B cell (primary cell): ENCODE measurements around the gene KLHL25. TPM values are rescaled to one million over a fixed set of nuclear protein-coding genes. Genes with fewer than 3 reads are reported as not detected.

Experiments
- ATAC-seq: fragments of 200-7000 bp; cut with Tn5 transposase; one replicate; pipeline ENCODE4 v1.10.0; 2021; ENCODE audit warnings: low read depth, mild to moderate bottlenecking, moderate number of reproducible peaks, moderate library complexity
- CTCF ChIA-PET: fragments of 350-600 bp; sonication (Branson Sonifier 250); formaldehyde crosslinking; loops from one replicate; lab custom pipeline; 2021; ENCODE audit warnings: antibody characterized with exemption, inconsistent platforms; lab: Charles Lee
- POLR2A ChIA-PET: fragments of 350-600 bp; sonication (Branson Sonifier 250); formaldehyde crosslinking; loops from one replicate; lab custom pipeline; 2021; ENCODE audit warnings: antibody characterized with exemption; lab: Charles Lee
- DNase-seq: peaks from one replicate; pipeline ENCODE4 v3.0.0; 2013
- H2AFZ ChIP-seq: 2 replicates; pipeline ENCODE4 v1.6.1; 2012; ENCODE audit warnings: mild to moderate bottlenecking, low read depth, low read length; ENCODE audit not compliant: insufficient read depth, poor library complexity, severe bottlenecking
- H3K27ac ChIP-seq, 2 donors: 1 replicate in 1 of 2; 2 replicates in 1 of 2; pipeline ENCODE4 v1.5.1; 2012 to 2013; ENCODE audit warnings: low read length in 2 of 2, mild to moderate bottlenecking in 2 of 2, moderate library complexity in 1 of 2
- H3K27me3 ChIP-seq, 4 experiments: fragments of 200-600 bp in 1 of 4; sonication (generic) in 1 of 4; replicated peaks in 1 of 4; 1 replicate in 2 of 4; 2 replicates in 2 of 4; pipeline versions ENCODE4 v1.6.1 to v1.7.0; 2013 to 2016; ENCODE audit warnings: low read length in 3 of 4, mild to moderate bottlenecking in 2 of 4, mixed read lengths in 1 of 4, moderate library complexity in 1 of 4; ENCODE audit not compliant: insufficient read depth in 4 of 4, control insufficient read depth in 3 of 4; ENCODE audit errors: control extremely low read depth in 1 of 4
- H3K36me3 ChIP-seq, 2 experiments: replicated peaks in 1 of 2; 1 replicate in 1 of 2; 2 replicates in 1 of 2; pipeline versions ENCODE4 v1.6.1 to v1.7.1; 2013; ENCODE audit warnings: low read length in 1 of 2; ENCODE audit not compliant: insufficient read depth in 2 of 2, control insufficient read depth in 1 of 2; ENCODE audit errors: control extremely low read depth in 1 of 2, extremely low read depth in 1 of 2
- H3K4me1 ChIP-seq, 2 donors: fragments of 200-600 bp in 1 of 2; sonication (generic) in 1 of 2; 1 replicate in 1 of 2; 2 replicates in 1 of 2; pipeline versions ENCODE4 v1.5.1 to v1.6.1; 2013 to 2017; ENCODE audit warnings: low read length in 2 of 2; ENCODE audit not compliant: control insufficient read depth in 2 of 2, insufficient read depth in 2 of 2
- H3K4me2 ChIP-seq: replicated peaks from 2 replicates; pipeline ENCODE3; 2012; ENCODE audit warnings: mild to moderate bottlenecking, low read depth, low read length; ENCODE audit not compliant: poor library complexity, severe bottlenecking
- H3K4me3 ChIP-seq, 5 experiments: fragments of 200-600 bp in 1 of 5; sonication (generic) in 1 of 5; 1 replicate in 3 of 5; 2 replicates in 2 of 5; pipeline versions ENCODE4 v1.5.1 to v1.7.0; 2011 to 2016; ENCODE audit warnings: low read length in 4 of 5, mild to moderate bottlenecking in 4 of 5, low read depth in 2 of 5, control low read depth in 1 of 5, moderate library complexity in 1 of 5; ENCODE audit not compliant: insufficient read depth in 1 of 5; ENCODE audit errors: control extremely low read depth in 1 of 5, extremely low read depth in 1 of 5
- H3K79me2 ChIP-seq: fragments of 200-600 bp; sonication (generic); one replicate; pipeline ENCODE4 v1.6.0; 2016; ENCODE audit warnings: low read length; ENCODE audit not compliant: control insufficient read depth, insufficient read depth
- H3K9ac ChIP-seq: fragments of 200-600 bp; sonication (generic); 2 replicates; pipeline ENCODE4 v1.6.1; 2017; ENCODE audit warnings: mild to moderate bottlenecking, low read length, moderate library complexity
- H3K9me3 ChIP-seq, 3 donors: one replicate each; pipeline versions ENCODE4 v1.6.1 to v1.7.1; 2013; ENCODE audit warnings: low read length in 2 of 3; ENCODE audit not compliant: control insufficient read depth in 2 of 3, insufficient read depth in 1 of 3; ENCODE audit errors: control extremely low read depth in 1 of 3
- H4K20me1 ChIP-seq: 2 replicates; pipeline ENCODE4 v1.6.0; 2012; ENCODE audit warnings: mild to moderate bottlenecking, low read length; ENCODE audit not compliant: insufficient read depth, control insufficient read depth, poor library complexity, severe bottlenecking
- H3K27ac Mint-ChIP-seq: one replicate; pipeline ENCODE4 v1.8.0; 2021; ENCODE audit warnings: mixed read lengths
- H3K27me3 Mint-ChIP-seq: one replicate; pipeline ENCODE4 v1.8.0; 2021; ENCODE audit warnings: mixed read lengths
- H3K4me1 Mint-ChIP-seq: one replicate; pipeline ENCODE4 v1.8.0; 2021; ENCODE audit warnings: mixed read lengths
- H3K4me3 Mint-ChIP-seq: one replicate; pipeline ENCODE4 v1.8.0; 2021; ENCODE audit warnings: mixed read lengths
- H3K9me3 Mint-ChIP-seq: one replicate; pipeline ENCODE4 v1.8.0; 2022; ENCODE audit warnings: mixed read lengths; ENCODE audit not compliant: insufficient read depth
- CTCF ChIP-seq: fragments of 200-600 bp; IDR thresholded peaks from one replicate; pipeline ENCODE4 v1.8.0; 2022; ENCODE audit warnings: antibody characterized with exemption, mild to moderate bottlenecking
- EZH2 ChIP-seq: IDR thresholded peaks from 2 replicates; pipeline ENCODE4 v1.6.1; 2012; ENCODE audit warnings: borderline replicate concordance, low read depth, mild to moderate bottlenecking, moderate library complexity, low read length; ENCODE audit not compliant: insufficient read depth, poor library complexity, severe bottlenecking
- WGBS: methylation state at CpG from one replicate; pipeline ENCODE4 v1.1.5; 2013; ENCODE audit warnings: missing lambda C conversion rate; ENCODE audit not compliant: insufficient coverage; 5-methylcytosine and 5-hydroxymethylcytosine counted together
- intact Hi-C: fragments of 100-400 bp; cut with micrococcal nuclease; formaldehyde crosslinking; loops from one replicate; pipeline ENCODE4 v1.10.0; 2022
- polyA plus RNA-seq: library from polyadenylated mRNA; depleted of rRNA; stranded (reverse); fragments of >200 nt; gene quantifications from 2 replicates; pipeline ENCODE4 v1.2.3, GENCODE V29; 2012
- total RNA-seq, 2 donors: library from RNA; stranded (reverse); fragments of 120-200 nt in 1 of 2; gene quantifications; 1 replicate in 1 of 2; 2 replicates in 1 of 2; pipeline versions ENCODE4 v1.2.3 to v1.2.4, GENCODE V29; 2013 to 2022

Gene KLHL25
- total and polyA plus RNA-seq, 2 donors (not counting 1 experiment from before 2014, with no cell fraction given) = 1.1 to 3.3 TPM

DNA sequence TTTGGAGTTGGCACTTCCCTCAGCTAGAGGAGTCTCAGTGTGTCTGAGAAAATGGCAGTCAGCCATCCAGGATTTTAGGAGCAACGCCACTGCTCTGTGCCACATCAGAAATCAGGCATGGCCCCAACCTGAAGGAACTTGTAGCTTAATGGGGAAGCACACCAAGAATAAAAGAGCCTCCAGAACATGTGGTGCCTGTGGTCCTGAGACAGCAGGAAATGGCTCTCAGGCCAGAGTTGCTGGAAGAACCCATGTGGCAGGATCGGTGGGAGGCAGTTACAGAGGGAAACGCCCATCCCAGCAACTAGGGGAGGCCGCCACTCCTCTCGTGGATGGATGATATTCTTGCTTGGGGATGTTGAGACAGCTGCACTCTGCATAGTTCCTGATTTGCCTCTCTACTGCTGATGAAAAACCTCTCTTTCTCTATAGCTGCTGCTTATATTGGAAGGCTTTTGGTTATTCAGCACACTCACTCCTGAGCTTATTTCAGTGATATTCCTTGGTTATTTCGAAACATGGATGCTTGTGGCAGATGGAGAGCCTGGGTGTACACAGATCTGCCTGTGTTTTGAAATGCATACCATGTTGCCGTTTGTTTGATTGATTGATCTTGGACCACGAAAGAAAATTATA, 52.4 kb downstream of the KLHL25 start:
- Histone ChIP-seq H4K20me1 (peaks cover 38% of the 10 kb centered on the region), H3K4me3 (no peak overlapping the region), H3K79me2 (no peaks in the 10 kb centered on the region), H3K36me3 (peaks cover 0 to 87% of the 10 kb centered on the region in 2 experiments), H3K27ac (no peak overlapping the region), H3K4me2 (no peak overlapping the region), H3K9me3 (no peaks in the 10 kb centered on the region), H3K27me3 (no peaks in the 10 kb centered on the region), H3K9ac (no peak overlapping the region), H2AFZ (no peak overlapping the region), H3K4me1 (no peaks in the 10 kb centered on the region)
- Mint-ChIP-seq H3K27ac (no peak overlapping the region), H3K9me3 (no peaks in the 10 kb centered on the region), H3K27me3 (no peaks in the 10 kb centered on the region), H3K4me3 (no peak overlapping the region), H3K4me1 (no peaks in the 10 kb centered on the region)
- no peak for ATAC-seq
- TF ChIP-seq EZH2 (no peak), CTCF (no peak)
- ChIA-PET CTCF (interaction anchor here (2.1 to 4.3 kb wide), 3 partner anchors 9 to 98 kb away, joined by 4 to 31 read pairs (median 6); no protein-coding TSS in a partner anchor), POLR2A (no interaction called here)
- intact Hi-C loops = no loop called here
- no peak for DNase-seq
- 85% methylated on average over 7 of the region's 8 CpGs for WGBS

- Histone ChIP-seq H3K36me3 (peaks cover 0 to 87% of the 10 kb centered on the region in 2 experiments), H3K9ac (no peak overlapping the region), H3K9me3 (no peaks in the 10 kb centered on the region), H3K4me1 (no peaks in the 10 kb centered on the region), H3K4me2 (no peak overlapping the region), H2AFZ (no peak overlapping the region), H4K20me1 (peaks cover 31% of the 10 kb centered on the region), H3K4me3 (no peak overlapping the region), H3K27ac (no peak overlapping the region), H3K79me2 (no peaks in the 10 kb centered on the region), H3K27me3 (no peaks in the 10 kb centered on the region)
- Mint-ChIP-seq H3K27ac (no peak overlapping the region), H3K4me1 (no peaks in the 10 kb centered on the region), H3K27me3 (no peaks in the 10 kb centered on the region), H3K4me3 (no peak overlapping the region), H3K9me3 (no peaks in the 10 kb centered on the region)
- 100% methylated on average over 4 of the region's 11 CpGs for WGBS
- CTCF ChIA-PET = interaction anchor here (2.1 to 4.3 kb wide), 3 partner anchors 8 to 99 kb away, joined by 4 to 31 read pairs (median 6); no protein-coding TSS in a partner anchor
- TF ChIP-seq EZH2 (no peak), CTCF (no peak)
- POLR2A ChIA-PET = no interaction called here
- intact Hi-C loops = no loop called here
- no peak for DNase-seq
- ATAC-seq = no peak
These were observed 53.1 kb downstream of the KLHL25 start for GRCh38 chr15:85741662-85742061.
